HCT116 (cell line): Measurements from ENCODE around the gene APOD. TPM values are rescaled to one million over a fixed set of nuclear protein-coding genes. Genes with fewer than 3 reads are reported as not detected.
A peak's percentile ranks its signal among the peaks of the same experiment; 100 is the strongest.

Source experiments
- ATAC-seq: fragments of 200-7000 bp; cut with Tn5 transposase; 2 replicates; pipeline ENCODE4 v1.9.1; 2020; ENCODE audit warnings: mild to moderate bottlenecking, moderate library complexity
- BruUV-seq: library from RNA; stranded (reverse); fragments of 400-500 nt; replicated peaks from 2 replicates; lab custom pipeline; 2021; lab: Mats Ljungman, UMichigan
- CTCF ChIA-PET: fragments of 300-600 bp; sonication (Branson Sonifier 250); formaldehyde crosslinking; loops from one replicate; lab custom pipeline; 2021; ENCODE audit warnings: antibody characterized with exemption; lab: Charles Lee
- POLR2A ChIA-PET: fragments of 300-600, 350-600 bp; sonication (Branson Sonifier 250); formaldehyde crosslinking; loops from one replicate; lab custom pipeline; 2021; ENCODE audit warnings: antibody characterized with exemption; lab: Charles Lee
- RAD21 ChIA-PET, 2 experiments: fragments of 300-600 bp; sonication (Branson Sonifier 250); formaldehyde crosslinking; loops; one replicate each; lab custom pipeline; 2023; ENCODE audit warnings: low total read pairs in 2 of 2; ENCODE audit not compliant: uncharacterized antibody in 2 of 2, unreplicated experiment in 2 of 2, low non-redundant PET in 1 of 2; lab: Charles Lee
- DNase-seq: peaks from one replicate; pipeline ENCODE4 v3.0.0-alpha.2; 2010; ENCODE audit warnings: low read depth, low spot score
- H2AFZ ChIP-seq: fragments of 200-600 bp; shearing (Covaris generic), sonication (generic); 2 replicates; pipeline ENCODE4 v1.6.1; 2017; ENCODE audit warnings: low read depth, mixed run types, mixed read lengths, antibody characterized with exemption, low read length; ENCODE audit not compliant: poor library complexity, severe bottlenecking
- H3K27ac ChIP-seq: 2 replicates; pipeline ENCODE4 v1.5.1; 2012; ENCODE audit warnings: low read depth, low read length
- H3K27me3 ChIP-seq: fragments of 200-600 bp; sonication (generic); 2 replicates; pipeline ENCODE4 v1.6.1; 2016; ENCODE audit warnings: mixed run types, low read length, mixed read lengths; ENCODE audit not compliant: insufficient read depth
- H3K36me3 ChIP-seq, 2 experiments: fragments of 200-500 bp in 1 of 2; fragments of 200-600 bp in 1 of 2; sonication (Bioruptor generic) in 1 of 2; sonication (generic) in 1 of 2; 2 replicates each; pipeline versions ENCODE4 v1.5.1 to v1.6.1; 2014 to 2016; ENCODE audit warnings: low read length in 2 of 2, inconsistent platforms in 1 of 2, mixed read lengths in 1 of 2, mixed run types in 1 of 2; ENCODE audit not compliant: insufficient read depth in 2 of 2, control insufficient read depth in 1 of 2
- H3K4me1 ChIP-seq, 2 experiments: fragments of 200-600 bp in 1 of 2; sonication (generic) in 1 of 2; 2 replicates each; pipeline versions ENCODE4 v1.5.1 to v1.6.1; 2012 to 2017; ENCODE audit warnings: low read length in 2 of 2, inconsistent platforms in 1 of 2, mild to moderate bottlenecking in 1 of 2, mixed read lengths in 1 of 2, mixed run types in 1 of 2, moderate library complexity in 1 of 2; ENCODE audit not compliant: insufficient read depth in 2 of 2, control insufficient read depth in 1 of 2
- H3K4me2 ChIP-seq: fragments of 200-600 bp; sonication (generic); 2 replicates; pipeline ENCODE4 v1.6.1; 2017; ENCODE audit warnings: mixed run types, low read length, mixed read lengths
- H3K4me3 ChIP-seq, 2 experiments: fragments of 200-600 bp in 1 of 2; sonication (generic) in 1 of 2; replicated peaks in 1 of 2; 2 replicates each; pipeline ENCODE4 v1.5.1; 2011 to 2016; ENCODE audit warnings: low read length in 2 of 2, control low read depth in 1 of 2, low read depth in 1 of 2, mild to moderate bottlenecking in 1 of 2, mixed read lengths in 1 of 2, mixed run types in 1 of 2
- H3K79me2 ChIP-seq: fragments of 200-600 bp; sonication (generic); 2 replicates; pipeline ENCODE4 v1.6.1; 2017; ENCODE audit warnings: mild to moderate bottlenecking, mixed run types, low read length, moderate library complexity, mixed read lengths; ENCODE audit not compliant: insufficient read depth
- H3K9ac ChIP-seq: fragments of 200-600 bp; sonication (generic); 2 replicates; pipeline ENCODE4 v1.6.1; 2016; ENCODE audit warnings: low read length, mixed read lengths
- H3K9me2 ChIP-seq: fragments of 200-600 bp; sonication (generic), shearing (Covaris generic); 2 replicates; pipeline ENCODE4 v1.6.1; 2017; ENCODE audit warnings: mixed run types, mild to moderate bottlenecking, moderate library complexity; ENCODE audit not compliant: insufficient read depth
- H3K9me3 ChIP-seq, 2 experiments: fragments of 200-500 bp in 1 of 2; fragments of 200-600 bp in 1 of 2; sonication (Bioruptor generic) in 1 of 2; sonication (generic) in 1 of 2; 2 replicates each; pipeline ENCODE4 v1.6.1; 2014 to 2017; ENCODE audit warnings: low read length in 2 of 2, mixed read lengths in 2 of 2, inconsistent platforms in 1 of 2, low read depth in 1 of 2, mild to moderate bottlenecking in 1 of 2, mixed run types in 1 of 2, moderate library complexity in 1 of 2; ENCODE audit not compliant: control insufficient read depth in 1 of 2, insufficient read depth in 1 of 2
- H4K20me1 ChIP-seq: fragments of 200-600 bp; sonication (generic), shearing (Covaris generic); 2 replicates; pipeline ENCODE4 v1.6.1; 2017; ENCODE audit warnings: mixed run types, mild to moderate bottlenecking, moderate library complexity; ENCODE audit not compliant: insufficient read depth
- CBX3 ChIP-seq: IDR thresholded peaks from 2 replicates; pipeline ENCODE4 v1.6.1; 2012; ENCODE audit warnings: low read depth
- CEBPB ChIP-seq: IDR thresholded peaks from 2 replicates; pipeline ENCODE4 v1.6.1; 2012; ENCODE audit warnings: low read depth
- EGR1 ChIP-seq: IDR thresholded peaks from 2 replicates; pipeline ENCODE4 v1.6.1; 2012; ENCODE audit warnings: low read depth
- ELF1 ChIP-seq: IDR thresholded peaks from 2 replicates; pipeline ENCODE4 v1.6.1; 2012; ENCODE audit warnings: low read depth, borderline replicate concordance
- FOSL1 ChIP-seq: IDR thresholded peaks from 2 replicates; pipeline ENCODE4 v1.6.1; 2012; ENCODE audit warnings: low read depth
- JUND ChIP-seq: IDR thresholded peaks from 2 replicates; pipeline ENCODE4 v1.6.1; 2012
- MAX ChIP-seq: IDR thresholded peaks from 2 replicates; pipeline ENCODE4 v1.6.1; 2012
- POLR2AphosphoS5 ChIP-seq: IDR thresholded peaks from 2 replicates; pipeline ENCODE4 v1.6.1; 2011; ENCODE audit warnings: mild to moderate bottlenecking, low read depth, low read length, moderate library complexity
- RAD21 ChIP-seq: IDR thresholded peaks from 2 replicates; pipeline ENCODE4 v1.6.1; 2012; ENCODE audit warnings: low read depth, mild to moderate bottlenecking
- SP1 ChIP-seq: IDR thresholded peaks from 2 replicates; pipeline ENCODE4 v1.6.1; 2012; ENCODE audit warnings: low read depth
- SRF ChIP-seq: IDR thresholded peaks from 2 replicates; pipeline ENCODE4 v1.6.1; 2012; ENCODE audit warnings: low read depth
- YY1 ChIP-seq: IDR thresholded peaks from 2 replicates; pipeline ENCODE4 v1.6.1; 2011; ENCODE audit warnings: low read length, low read depth, moderate library complexity, mild to moderate bottlenecking; ENCODE audit not compliant: insufficient replicate concordance; ENCODE audit errors: extremely low read depth
- ZBTB33 ChIP-seq: IDR thresholded peaks from 2 replicates; pipeline ENCODE4 v1.6.1; 2011; ENCODE audit warnings: mild to moderate bottlenecking, low read length, moderate library complexity; ENCODE audit not compliant: insufficient replicate concordance; ENCODE audit errors: extremely low read depth
- intact Hi-C: fragments of 100-400 bp; cut with micrococcal nuclease; formaldehyde crosslinking; loops from 2 replicates; pipeline ENCODE4 v1.10.0; 2022
- total RNA-seq: library from RNA; stranded (reverse); gene quantifications from one replicate; pipeline ENCODE4 v1.2.1, GENCODE V29; 2021; ENCODE audit not compliant: unreplicated experiment
- TF ChIP-seq, protein P1 (sequence below), 3 experiments: fragments of 200-600 bp in 1 of 3; sonication (generic) in 1 of 3; IDR thresholded peaks in 2 of 3; conservative IDR thresholded peaks in 1 of 3; 2 replicates each; pipeline ENCODE4 v1.5.1; 2012 to 2017; ENCODE audit warnings: low read depth in 2 of 3, low read length in 2 of 3, antibody characterized with exemption in 1 of 3, borderline replicate concordance in 1 of 3, control low read depth in 1 of 3, mild to moderate bottlenecking in 1 of 3, mixed read lengths in 1 of 3, mixed run types in 1 of 3, moderate library complexity in 1 of 3; ENCODE audit not compliant: insufficient read depth in 1 of 3

APOD gene
- total RNA-seq, 1 experiment from 2014 or later: 0.76 TPM

- H3K4me3 ChIP-seq: peak overlapping the region in 1 of 2 experiments; percentile 6; a peak in 1 of 4 replicates
- BruUV-seq: no TSS peak
These were observed 37.6 kb downstream of the APOD start for GRCh38 chr3:195546130-195546560.

More at GRCh38 chr3:195546130-195546560, 37.6 kb downstream of the APOD start:
- Histone ChIP-seq H3K27ac (peak overlapping the region; percentile 9; the same call in 1 of the 2 replicates), H2AFZ (peak overlapping the region; percentile 67), H3K27me3 (no peaks in the 10 kb centered on the region), H3K4me2 (peak overlapping the region; percentile 53), H3K79me2 (peaks cover 17% of the 10 kb centered on the region), H3K9me2 (no peaks in the 10 kb centered on the region), H3K9me3 (no peaks in the 10 kb centered on the region), H3K36me3 (no peaks in the 10 kb centered on the region), H3K4me1 (peaks cover 25 to 48% of the 10 kb centered on the region in 2 experiments), H3K9ac (peak overlapping the region; percentile 22; the same call in 1 of the 2 replicates), H4K20me1 (no peaks in the 10 kb centered on the region)
- RAD21 ChIA-PET: no interaction called here
- DNase-seq: peak; percentile 86
- ATAC-seq: peak; percentile 43
- CTCF ChIA-PET: interaction anchor here (1.7 kb wide), 1 partner anchor 275 kb away, joined by 4 read pairs; the partner anchor contains the start of gene XXYLT1
- TF ChIP-seq SP1: peak; percentile 74
- peak; percentile 84 for TF ChIP-seq FOSL1
- TF ChIP-seq CEBPB: peak; percentile 51; the same call in 1 of the 2 replicates
- TF ChIP-seq, protein P1, sequence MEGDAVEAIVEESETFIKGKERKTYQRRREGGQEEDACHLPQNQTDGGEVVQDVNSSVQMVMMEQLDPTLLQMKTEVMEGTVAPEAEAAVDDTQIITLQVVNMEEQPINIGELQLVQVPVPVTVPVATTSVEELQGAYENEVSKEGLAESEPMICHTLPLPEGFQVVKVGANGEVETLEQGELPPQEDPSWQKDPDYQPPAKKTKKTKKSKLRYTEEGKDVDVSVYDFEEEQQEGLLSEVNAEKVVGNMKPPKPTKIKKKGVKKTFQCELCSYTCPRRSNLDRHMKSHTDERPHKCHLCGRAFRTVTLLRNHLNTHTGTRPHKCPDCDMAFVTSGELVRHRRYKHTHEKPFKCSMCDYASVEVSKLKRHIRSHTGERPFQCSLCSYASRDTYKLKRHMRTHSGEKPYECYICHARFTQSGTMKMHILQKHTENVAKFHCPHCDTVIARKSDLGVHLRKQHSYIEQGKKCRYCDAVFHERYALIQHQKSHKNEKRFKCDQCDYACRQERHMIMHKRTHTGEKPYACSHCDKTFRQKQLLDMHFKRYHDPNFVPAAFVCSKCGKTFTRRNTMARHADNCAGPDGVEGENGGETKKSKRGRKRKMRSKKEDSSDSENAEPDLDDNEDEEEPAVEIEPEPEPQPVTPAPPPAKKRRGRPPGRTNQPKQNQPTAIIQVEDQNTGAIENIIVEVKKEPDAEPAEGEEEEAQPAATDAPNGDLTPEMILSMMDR (IDR thresholded peaks at IDR 0.05 in 2 of 3, conservative IDR thresholded peaks at IDR 0.05 in 1 of 3; ENCODE audit: borderline replicate concordance in 1 of 3, insufficient read depth in 1 of 3, low read depth in 2 of 3, low read length in 2 of 3): no peak
- TF ChIP-seq EGR1: peak; percentile 55
- 0 out of 2 replicates have a peak, but pooled peaks have one; percentile 4 for TF ChIP-seq RAD21
- no peak for TF ChIP-seq ELF1
- peak; percentile 87 for TF ChIP-seq JUND
- TF ChIP-seq POLR2AphosphoS5: peak; percentile 52
- peak; percentile 90 for TF ChIP-seq SRF
- peak; percentile 53 for TF ChIP-seq YY1
- TF ChIP-seq CBX3: peak; percentile 79
- TF ChIP-seq ZBTB33: no peak
- peak; percentile 48; the same call in 1 of the 2 replicates for TF ChIP-seq MAX
- intact Hi-C loops: no loop called here
- POLR2A ChIA-PET: interaction anchor here (0.8 kb wide), 1 partner anchor 860 kb away, joined by 3 read pairs; no protein-coding TSS in a partner anchor
